WTC11 (cell line): ENCODE results near the gene ABCG1.

Source experiments
- CREB1 ChIP-seq: sonication (generic); formaldehyde crosslinking; IDR thresholded peaks from 2 replicates; pipeline ENCODE4 v1.8.0; 2023; ENCODE audit warnings: mild to moderate bottlenecking, missing genetic modification reagents
- SP1 ChIP-seq: sonication (generic); formaldehyde crosslinking; conservative IDR thresholded peaks from 2 replicates; pipeline ENCODE4 v1.8.1; 2022; ENCODE audit warnings: missing genetic modification reagents
- ZNF121 ChIP-seq: sonication (generic); formaldehyde crosslinking; IDR thresholded peaks from 2 replicates; pipeline ENCODE4 v1.8.0; 2023; ENCODE audit warnings: missing genetic modification reagents
- ZNF138 ChIP-seq: sonication (generic); formaldehyde crosslinking; conservative IDR thresholded peaks from 2 replicates; pipeline ENCODE4 v1.8.1; 2022; ENCODE audit warnings: mild to moderate bottlenecking, moderate library complexity, missing genetic modification reagents
- ZNF396 ChIP-seq: fragments of 250-450 bp; sonication (Bioruptor Pico); IDR thresholded peaks from 2 replicates; pipeline ENCODE4 v1.8.0; 2021; ENCODE audit warnings: mild to moderate bottlenecking, moderate library complexity, borderline replicate concordance
- TF ChIP-seq, protein P1 (sequence below): sonication (generic); formaldehyde crosslinking; IDR thresholded peaks from 2 replicates; pipeline ENCODE4 v1.8.1; 2022; ENCODE audit warnings: low read depth, missing genetic modification reagents, borderline replicate concordance
- TF ChIP-seq, protein P2 (sequence below): sonication (generic); formaldehyde crosslinking; IDR thresholded peaks from 2 replicates; pipeline ENCODE4 v1.8.1; 2022; ENCODE audit warnings: mild to moderate bottlenecking, missing genetic modification reagents, moderate library complexity, borderline replicate concordance
- TF ChIP-seq, protein P3 (sequence below): sonication (generic); formaldehyde crosslinking; IDR thresholded peaks from 2 replicates; pipeline ENCODE4 v1.8.1; 2023; ENCODE audit warnings: mild to moderate bottlenecking, missing genetic modification reagents, moderate library complexity
- TF ChIP-seq, protein P4 (sequence below): fragments of 200-600 bp; IDR thresholded peaks from 2 replicates; pipeline ENCODE4 v1.8.0; 2022; ENCODE audit warnings: antibody characterized with exemption
- TF ChIP-seq, protein P5 (sequence below): sonication (generic); formaldehyde crosslinking; IDR thresholded peaks from 2 replicates; pipeline ENCODE4 v1.8.1; 2022; ENCODE audit warnings: mild to moderate bottlenecking, moderate library complexity, missing genetic modification reagents
- TF ChIP-seq, protein P6 (sequence below): sonication (generic); formaldehyde crosslinking; conservative IDR thresholded peaks from 2 replicates; pipeline ENCODE4 v1.8.1; 2022; ENCODE audit warnings: mild to moderate bottlenecking, missing genetic modification reagents
- TF ChIP-seq, protein P7 (sequence below): sonication (generic); formaldehyde crosslinking; IDR thresholded peaks from 2 replicates; pipeline ENCODE4 v1.8.0; 2022; ENCODE audit warnings: mild to moderate bottlenecking, missing genetic modification reagents

DNA sequence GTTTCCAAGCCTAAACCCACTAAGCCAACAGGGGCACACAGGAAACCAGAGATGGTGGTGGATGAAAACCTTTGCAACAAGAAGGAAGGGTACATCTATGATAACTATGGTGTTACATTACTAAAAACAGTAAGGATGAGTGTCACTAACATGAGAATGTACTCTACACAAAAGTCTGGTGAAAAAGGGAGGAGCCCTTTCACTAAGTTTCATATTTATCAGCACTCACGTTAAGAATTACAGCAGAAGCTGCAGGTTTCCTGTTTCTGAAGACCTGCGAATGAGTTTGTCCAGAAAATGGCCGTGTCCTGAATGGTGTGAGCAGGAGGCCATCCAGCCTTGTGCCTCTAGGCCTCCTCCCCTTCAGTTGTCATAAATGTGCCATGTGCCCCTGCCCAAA, 17.8 kb downstream of the ABCG1 start:
- TF ChIP-seq, protein P1, sequence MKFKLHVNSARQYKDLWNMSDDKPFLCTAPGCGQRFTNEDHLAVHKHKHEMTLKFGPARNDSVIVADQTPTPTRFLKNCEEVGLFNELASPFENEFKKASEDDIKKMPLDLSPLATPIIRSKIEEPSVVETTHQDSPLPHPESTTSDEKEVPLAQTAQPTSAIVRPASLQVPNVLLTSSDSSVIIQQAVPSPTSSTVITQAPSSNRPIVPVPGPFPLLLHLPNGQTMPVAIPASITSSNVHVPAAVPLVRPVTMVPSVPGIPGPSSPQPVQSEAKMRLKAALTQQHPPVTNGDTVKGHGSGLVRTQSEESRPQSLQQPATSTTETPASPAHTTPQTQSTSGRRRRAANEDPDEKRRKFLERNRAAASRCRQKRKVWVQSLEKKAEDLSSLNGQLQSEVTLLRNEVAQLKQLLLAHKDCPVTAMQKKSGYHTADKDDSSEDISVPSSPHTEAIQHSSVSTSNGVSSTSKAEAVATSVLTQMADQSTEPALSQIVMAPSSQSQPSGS (CRISPR knock-in tag): no peak
- TF ChIP-seq, protein P2, sequence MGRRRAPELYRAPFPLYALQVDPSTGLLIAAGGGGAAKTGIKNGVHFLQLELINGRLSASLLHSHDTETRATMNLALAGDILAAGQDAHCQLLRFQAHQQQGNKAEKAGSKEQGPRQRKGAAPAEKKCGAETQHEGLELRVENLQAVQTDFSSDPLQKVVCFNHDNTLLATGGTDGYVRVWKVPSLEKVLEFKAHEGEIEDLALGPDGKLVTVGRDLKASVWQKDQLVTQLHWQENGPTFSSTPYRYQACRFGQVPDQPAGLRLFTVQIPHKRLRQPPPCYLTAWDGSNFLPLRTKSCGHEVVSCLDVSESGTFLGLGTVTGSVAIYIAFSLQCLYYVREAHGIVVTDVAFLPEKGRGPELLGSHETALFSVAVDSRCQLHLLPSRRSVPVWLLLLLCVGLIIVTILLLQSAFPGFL (CRISPR knock-in tag): no peak
- TF ChIP-seq, protein P3, sequence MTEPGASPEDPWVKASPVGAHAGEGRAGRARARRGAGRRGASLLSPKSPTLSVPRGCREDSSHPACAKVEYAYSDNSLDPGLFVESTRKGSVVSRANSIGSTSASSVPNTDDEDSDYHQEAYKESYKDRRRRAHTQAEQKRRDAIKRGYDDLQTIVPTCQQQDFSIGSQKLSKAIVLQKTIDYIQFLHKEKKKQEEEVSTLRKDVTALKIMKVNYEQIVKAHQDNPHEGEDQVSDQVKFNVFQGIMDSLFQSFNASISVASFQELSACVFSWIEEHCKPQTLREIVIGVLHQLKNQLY (CRISPR knock-in tag): no peak
- TF ChIP-seq SP1 (no peak), ZNF396 (CRISPR knock-in tag) (no peak), ZNF138 (no peak), ZNF121 (CRISPR knock-in tag) (no peak), CREB1 (CRISPR knock-in tag) (no peak)
- TF ChIP-seq, protein P4, sequence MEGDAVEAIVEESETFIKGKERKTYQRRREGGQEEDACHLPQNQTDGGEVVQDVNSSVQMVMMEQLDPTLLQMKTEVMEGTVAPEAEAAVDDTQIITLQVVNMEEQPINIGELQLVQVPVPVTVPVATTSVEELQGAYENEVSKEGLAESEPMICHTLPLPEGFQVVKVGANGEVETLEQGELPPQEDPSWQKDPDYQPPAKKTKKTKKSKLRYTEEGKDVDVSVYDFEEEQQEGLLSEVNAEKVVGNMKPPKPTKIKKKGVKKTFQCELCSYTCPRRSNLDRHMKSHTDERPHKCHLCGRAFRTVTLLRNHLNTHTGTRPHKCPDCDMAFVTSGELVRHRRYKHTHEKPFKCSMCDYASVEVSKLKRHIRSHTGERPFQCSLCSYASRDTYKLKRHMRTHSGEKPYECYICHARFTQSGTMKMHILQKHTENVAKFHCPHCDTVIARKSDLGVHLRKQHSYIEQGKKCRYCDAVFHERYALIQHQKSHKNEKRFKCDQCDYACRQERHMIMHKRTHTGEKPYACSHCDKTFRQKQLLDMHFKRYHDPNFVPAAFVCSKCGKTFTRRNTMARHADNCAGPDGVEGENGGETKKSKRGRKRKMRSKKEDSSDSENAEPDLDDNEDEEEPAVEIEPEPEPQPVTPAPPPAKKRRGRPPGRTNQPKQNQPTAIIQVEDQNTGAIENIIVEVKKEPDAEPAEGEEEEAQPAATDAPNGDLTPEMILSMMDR: no peak
- TF ChIP-seq, protein P5, sequence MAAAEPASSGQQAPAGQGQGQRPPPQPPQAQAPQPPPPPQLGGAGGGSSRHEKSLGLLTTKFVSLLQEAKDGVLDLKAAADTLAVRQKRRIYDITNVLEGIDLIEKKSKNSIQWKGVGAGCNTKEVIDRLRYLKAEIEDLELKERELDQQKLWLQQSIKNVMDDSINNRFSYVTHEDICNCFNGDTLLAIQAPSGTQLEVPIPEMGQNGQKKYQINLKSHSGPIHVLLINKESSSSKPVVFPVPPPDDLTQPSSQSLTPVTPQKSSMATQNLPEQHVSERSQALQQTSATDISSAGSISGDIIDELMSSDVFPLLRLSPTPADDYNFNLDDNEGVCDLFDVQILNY (CRISPR knock-in tag): no peak
- TF ChIP-seq, protein P6, sequence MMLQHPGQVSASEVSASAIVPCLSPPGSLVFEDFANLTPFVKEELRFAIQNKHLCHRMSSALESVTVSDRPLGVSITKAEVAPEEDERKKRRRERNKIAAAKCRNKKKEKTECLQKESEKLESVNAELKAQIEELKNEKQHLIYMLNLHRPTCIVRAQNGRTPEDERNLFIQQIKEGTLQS (CRISPR knock-in tag): no peak
- TF ChIP-seq, protein P7, sequence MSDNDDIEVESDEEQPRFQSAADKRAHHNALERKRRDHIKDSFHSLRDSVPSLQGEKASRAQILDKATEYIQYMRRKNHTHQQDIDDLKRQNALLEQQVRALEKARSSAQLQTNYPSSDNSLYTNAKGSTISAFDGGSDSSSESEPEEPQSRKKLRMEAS (CRISPR knock-in tag): no peak
